Thymus (tissue), 11 donors: ENCODE data around the gene RBPJ. TPM values are rescaled to one million over a fixed set of nuclear protein-coding genes. Genes with fewer than 3 reads are reported as not detected.

Experiments used
- DNase-seq, 9 donors: peaks; one replicate each; pipeline ENCODE4 v3.0.0-alpha.2; 2013; ENCODE audit warnings: low spot score in 9 of 9, low read depth in 6 of 9, missing footprints in 1 of 9
- H3K27ac ChIP-seq, 2 donors: one replicate each; pipeline ENCODE4 v1.5.1; 2013; ENCODE audit warnings: control low read depth in 1 of 2, low read depth in 1 of 2, low read length in 1 of 2, mild to moderate bottlenecking in 1 of 2, moderate library complexity in 1 of 2
- H3K27me3 ChIP-seq, 2 donors: one replicate each; pipeline ENCODE4 v1.5.1; 2013; ENCODE audit warnings: low read length in 1 of 2; ENCODE audit not compliant: control insufficient read depth in 2 of 2, insufficient read depth in 1 of 2
- H3K36me3 ChIP-seq, 2 donors: one replicate each; pipeline ENCODE4 v1.5.1; 2013; ENCODE audit warnings: low read length in 1 of 2, mild to moderate bottlenecking in 1 of 2, moderate library complexity in 1 of 2; ENCODE audit not compliant: control insufficient read depth in 2 of 2, insufficient read depth in 2 of 2
- H3K4me1 ChIP-seq, 2 donors: one replicate each; pipeline ENCODE4 v1.5.1; 2013; ENCODE audit warnings: low read length in 2 of 2; ENCODE audit not compliant: control insufficient read depth in 2 of 2, insufficient read depth in 2 of 2
- H3K4me3 ChIP-seq, 2 donors: one replicate each; pipeline ENCODE4 v1.5.1; 2013; ENCODE audit warnings: low read length in 2 of 2, control low read depth in 1 of 2, mild to moderate bottlenecking in 1 of 2
- H3K9me3 ChIP-seq, 2 donors: one replicate each; pipeline ENCODE4 v1.5.1; 2013; ENCODE audit warnings: low read length in 1 of 2, mild to moderate bottlenecking in 1 of 2; ENCODE audit not compliant: control insufficient read depth in 2 of 2, insufficient read depth in 1 of 2
- WGBS: extraction: QIAGEN DNeasy Blood & Tissue Kit; methylation state at CpG from one replicate; pipeline ENCODE4 v1.1.7; 2013; 5-methylcytosine and 5-hydroxymethylcytosine counted together
- polyA plus RNA-seq: library from polyadenylated mRNA; stranded (reverse); fragments of 200-250 nt; gene quantifications from one replicate; pipeline ENCODE4 v1.2.3, GENCODE V29; 2013
- total RNA-seq: library from RNA; stranded (reverse); fragments of 120-200 nt; gene quantifications from one replicate; pipeline ENCODE4 v1.2.4, GENCODE V29; 2013
- donor health status: healthy.

RBPJ gene
- total and polyA plus RNA-seq, 2 donors, result 42.1 to 46.8 TPM

- H3K36me3 ChIP-seq, result no peaks in the 10 kb centered on the region
- H3K4me3 ChIP-seq, result no peak overlapping the region
- no peak overlapping the region for H3K27ac ChIP-seq
- DNase-seq, result no peak
- H3K9me3 ChIP-seq, result no peaks in the 10 kb centered on the region
- no peaks in the 10 kb centered on the region for H3K27me3 ChIP-seq
- WGBS, result 96% methylated on average over 13 of the region's 13 CpGs
- peaks cover 3 to 34% of the 10 kb centered on the region in 2 donors for H3K4me1 ChIP-seq
These were observed 139.1 kb downstream of the RBPJ start for GRCh38 chr4:26459756-26460530.

- DNase-seq, result no peak
- Histone ChIP-seq H3K9me3 (no peaks in the 10 kb centered on the region), H3K4me1 (peaks cover 3 to 24% of the 10 kb centered on the region in 2 donors), H3K4me3 (no peak overlapping the region), H3K27me3 (no peaks in the 10 kb centered on the region), H3K27ac (no peak overlapping the region), H3K36me3 (no peaks in the 10 kb centered on the region)
- WGBS, result 95% methylated on average over 2 of the region's 2 CpGs
These were observed 142.1 kb downstream of the RBPJ start for GRCh38 chr4:26462874-26463273.

GRCh38 chr4:26463386-26463785, 142.6 kb downstream of the RBPJ start:
- Histone ChIP-seq H3K36me3 (no peaks in the 10 kb centered on the region), H3K27me3 (no peaks in the 10 kb centered on the region), H3K4me1 (peaks cover 0 to 19% of the 10 kb centered on the region in 2 donors), H3K4me3 (no peak overlapping the region), H3K9me3 (no peaks in the 10 kb centered on the region), H3K27ac (no peak overlapping the region)
- no peak for DNase-seq
- 98% methylated on average over 2 of the region's 2 CpGs for WGBS

- WGBS, result 96% methylated on average over 14 of the region's 14 CpGs
- H3K4me1 ChIP-seq, result peaks cover 0 to 9% of the 10 kb centered on the region in 2 donors
- DNase-seq, result peak in 1 of 9 donors; percentile 38
- H3K27me3 ChIP-seq, result no peaks in the 10 kb centered on the region
- H3K9me3 ChIP-seq, result no peaks in the 10 kb centered on the region
- no peak overlapping the region for H3K4me3 ChIP-seq
- H3K36me3 ChIP-seq, result no peaks in the 10 kb centered on the region
- H3K27ac ChIP-seq, result no peak overlapping the region
These were observed 143.7 kb downstream of the RBPJ start for GRCh38 chr4:26464420-26465095.

GRCh38 chr4:26466578-26467270, 145.9 kb downstream of the RBPJ start:
- H3K9me3 ChIP-seq, result no peaks in the 10 kb centered on the region
- H3K27ac ChIP-seq, result no peak overlapping the region
- H3K4me1 ChIP-seq, result peaks cover 0 to 9% of the 10 kb centered on the region in 2 donors
- H3K36me3 ChIP-seq, result no peaks in the 10 kb centered on the region
- WGBS, result 94% methylated on average over 10 of the region's 10 CpGs
- no peak overlapping the region for H3K4me3 ChIP-seq
- DNase-seq, result no peak
- H3K27me3 ChIP-seq, result no peaks in the 10 kb centered on the region

DNA sequence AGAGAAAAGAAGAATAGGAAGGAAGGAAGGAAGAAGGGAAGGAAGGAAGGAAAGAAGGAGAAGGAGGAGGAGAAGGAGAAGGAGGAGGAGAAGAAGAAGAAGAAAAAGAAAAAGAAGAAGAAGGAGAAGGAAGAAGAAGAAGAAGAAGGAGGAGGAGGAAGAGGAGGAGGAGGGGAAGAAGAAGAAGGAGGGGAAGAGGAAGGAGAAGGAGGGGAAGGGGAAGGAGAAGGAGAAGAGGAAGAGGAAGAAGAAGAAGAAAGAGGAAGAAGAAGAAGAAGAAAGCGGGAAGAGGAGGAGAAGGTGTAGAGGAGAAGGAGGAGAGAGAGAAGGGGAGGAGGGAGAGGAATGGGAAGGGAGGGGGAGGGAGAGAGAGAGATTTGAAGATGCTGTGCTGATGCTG, 146.9 kb downstream of the RBPJ start:
- DNase-seq, result no peak
- no peak overlapping the region for H3K27ac ChIP-seq
- 78% methylated on average over 1 of the region's 1 CpG for WGBS
- no peaks in the 10 kb centered on the region for H3K9me3 ChIP-seq
- no peaks in the 10 kb centered on the region for H3K36me3 ChIP-seq
- no peak overlapping the region for H3K4me3 ChIP-seq
- no peaks in the 10 kb centered on the region for H3K27me3 ChIP-seq
- H3K4me1 ChIP-seq, result peaks cover 0 to 9% of the 10 kb centered on the region in 2 donors

DNA sequence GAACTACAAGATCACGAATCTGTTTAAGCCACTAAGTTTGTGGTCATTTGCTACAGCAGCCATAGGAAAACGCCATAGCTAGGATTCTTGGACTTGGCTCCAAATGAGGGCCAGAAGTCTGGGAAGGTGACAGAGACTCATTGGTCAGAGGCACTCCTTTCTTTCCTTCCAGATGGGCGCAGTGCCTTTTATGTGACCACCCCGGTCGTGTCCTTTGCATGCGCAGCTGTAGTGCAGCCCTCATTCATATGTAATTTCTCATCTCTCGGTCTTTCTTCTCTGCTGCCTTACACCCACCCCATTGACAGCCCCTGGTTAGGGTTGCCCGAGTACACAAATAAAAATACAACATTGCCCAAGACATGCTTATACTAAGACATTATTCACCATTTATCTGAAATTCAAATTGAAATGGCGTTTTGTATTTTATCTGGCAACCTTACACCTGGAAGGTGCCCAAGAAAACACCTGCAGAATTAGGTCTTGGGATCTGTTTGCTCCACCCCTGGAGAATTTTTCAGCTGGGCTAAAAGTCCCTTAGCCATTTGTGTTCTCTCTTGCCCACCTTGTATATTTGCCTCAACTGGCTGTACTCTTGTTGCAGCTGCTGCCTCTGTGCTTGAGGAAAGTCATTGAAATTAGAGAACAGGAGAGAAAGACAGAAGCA, 147.6 kb downstream of the RBPJ start:
- Histone ChIP-seq H3K4me1 (peaks cover 0 to 9% of the 10 kb centered on the region in 2 donors), H3K27ac (no peak overlapping the region), H3K36me3 (no peaks in the 10 kb centered on the region), H3K9me3 (no peaks in the 10 kb centered on the region), H3K4me3 (no peak overlapping the region), H3K27me3 (no peaks in the 10 kb centered on the region)
- DNase-seq, result no peak
- WGBS, result 95% methylated on average over 9 of the region's 9 CpGs

- no peaks in the 10 kb centered on the region for H3K27me3 ChIP-seq
- no peaks in the 10 kb centered on the region for H3K9me3 ChIP-seq
- H3K27ac ChIP-seq, result no peak overlapping the region
- H3K4me1 ChIP-seq, result peaks cover 0 to 9% of the 10 kb centered on the region in 2 donors
- 73% methylated on average over 4 of the region's 4 CpGs for WGBS
- no peak for DNase-seq
- no peaks in the 10 kb centered on the region for H3K36me3 ChIP-seq
- H3K4me3 ChIP-seq, result no peak overlapping the region
These were observed 148.2 kb downstream of the RBPJ start for GRCh38 chr4:26468977-26469376.
